ENCODE results near the gene FOXS1.

DNA sequence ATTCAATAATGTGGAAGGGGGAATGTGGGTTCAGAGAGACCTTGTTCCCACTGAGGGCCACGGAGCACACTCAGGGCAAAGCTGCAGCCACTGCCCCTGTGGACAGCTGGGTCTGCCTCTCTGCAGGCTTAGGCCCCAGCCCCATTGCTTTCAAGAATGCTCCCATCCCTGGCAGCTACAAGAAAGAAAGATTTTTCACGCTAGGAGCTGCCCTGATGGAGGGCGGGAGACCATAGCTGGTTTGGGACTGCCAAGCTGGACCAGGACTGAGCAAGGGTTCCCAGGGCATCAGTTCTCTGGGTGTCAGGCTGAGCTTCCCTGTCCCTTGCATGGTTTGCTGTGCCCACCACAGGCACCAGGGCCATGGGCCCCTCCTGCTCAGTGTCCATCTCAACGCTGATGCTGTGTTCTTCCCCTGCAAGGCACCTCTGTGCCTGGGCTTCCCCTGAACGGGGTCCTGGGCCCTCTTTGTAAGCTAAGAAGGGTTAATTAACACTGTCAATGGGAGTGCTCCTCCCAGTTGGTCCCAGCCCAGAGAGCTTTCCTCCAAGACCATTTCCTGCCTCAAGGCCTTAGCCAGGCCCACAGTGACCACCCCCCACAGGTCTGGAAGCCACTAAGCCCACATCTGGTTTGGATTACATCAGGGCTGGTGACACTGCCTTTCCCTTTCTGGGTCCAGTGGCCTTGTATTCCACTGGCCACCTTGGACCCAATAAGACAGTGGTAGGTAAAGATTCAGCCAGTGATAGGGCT is 8.4 kb downstream of the FOXS1 start:
- TF ChIP-seq CTCF (IDR thresholded peaks at IDR 0.05 in 4 of 5, conservative IDR thresholded peaks at IDR 0.05 in 1 of 5) (no peak), POLR2A (IDR thresholded peaks at IDR 0.05) (no peak)

Measured in gastrocnemius medialis (tissue), 4 donors.